Measurements from ENCODE around the gene AGBL3. TPM values are rescaled to one million over a fixed set of nuclear protein-coding genes. Genes with fewer than 3 reads are reported as not detected.

Gene AGBL3
- total and polyA plus RNA-seq, 4 donors: 0.67 to 3.1 (median 1.8) TPM

- Histone ChIP-seq H3K4me3 (ENCODE audit: low read depth in 1 of 3, low read length in 3 of 3) (no peak overlapping the region), H3K4me1 (ENCODE audit: control insufficient read depth in 4 of 4, insufficient read depth in 4 of 4, low read length in 3 of 4) (no peaks in the 10 kb centered on the region), H3K27me3 (ENCODE audit: control insufficient read depth in 4 of 4, insufficient read depth in 4 of 4, low read length in 3 of 4) (no peaks in the 10 kb centered on the region), H3K27ac (ENCODE audit: low read depth in 1 of 2, low read length in 2 of 2) (no peak overlapping the region), H3K36me3 (ENCODE audit: control insufficient read depth in 4 of 4, insufficient read depth in 3 of 4, low read depth in 1 of 4, low read length in 3 of 4) (no peaks in the 10 kb centered on the region), H3K9me3 (ENCODE audit: control insufficient read depth in 4 of 4, low read length in 3 of 4) (peaks cover 0 to 4% (median under 1%) of the 10 kb centered on the region in 4 donors), H3K9ac (ENCODE audit: low read depth in 1 of 2, low read length in 2 of 2) (no peak overlapping the region)
- DNase-seq (ENCODE audit: low spot score): no peak
- WGBS: 100% methylated on average over 1 of the region's 1 CpG
- no peak for TF ChIP-seq HNF4G (IDR thresholded peaks at IDR 0.05)
- TF ChIP-seq GABPA (IDR thresholded peaks at IDR 0.05 in 1 of 2, conservative IDR thresholded peaks at IDR 0.05 in 1 of 2): no peak
- no peak for TF ChIP-seq RAD21 (IDR thresholded peaks at IDR 0.05)
- no peak for TF ChIP-seq FOXA1 (IDR thresholded peaks at IDR 0.05)
- no peak for TF ChIP-seq HNF4A (conservative IDR thresholded peaks at IDR 0.05)
- TF ChIP-seq ATF3 (IDR thresholded peaks at IDR 0.05): no peak
Measured at GRCh38 chr7:135128931-135129330, 142.6 kb downstream of the AGBL3 start.

DNA sequence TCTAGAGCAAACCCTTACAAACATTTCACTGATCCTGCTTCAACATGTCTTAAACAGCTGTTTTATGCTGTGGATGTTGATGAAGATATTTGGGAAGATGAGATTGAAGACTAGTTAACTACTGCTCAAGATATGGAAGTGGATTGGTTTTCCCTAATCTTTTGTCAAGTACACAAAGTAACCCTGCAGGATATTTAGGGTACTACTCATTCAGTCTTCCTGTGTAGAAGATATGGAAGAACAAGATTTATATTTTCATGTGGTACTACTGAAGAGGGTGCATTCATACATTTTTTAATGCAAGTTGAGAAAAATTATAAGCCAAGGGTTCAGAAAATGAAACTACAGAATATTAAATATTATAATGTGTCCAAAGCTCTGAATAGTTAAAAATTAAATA is 143.3 kb downstream of the AGBL3 start:
- Histone ChIP-seq H3K4me3 (ENCODE audit: low read depth in 1 of 3, low read length in 3 of 3) (no peak overlapping the region), H3K9me3 (ENCODE audit: control insufficient read depth in 4 of 4, low read length in 3 of 4) (peaks cover 0 to 4% (median under 1%) of the 10 kb centered on the region in 4 donors), H3K9ac (ENCODE audit: low read depth in 1 of 2, low read length in 2 of 2) (no peak overlapping the region), H3K27ac (ENCODE audit: low read depth in 1 of 2, low read length in 2 of 2) (no peak overlapping the region), H3K36me3 (ENCODE audit: control insufficient read depth in 4 of 4, insufficient read depth in 3 of 4, low read depth in 1 of 4, low read length in 3 of 4) (no peaks in the 10 kb centered on the region), H3K27me3 (ENCODE audit: control insufficient read depth in 4 of 4, insufficient read depth in 4 of 4, low read length in 3 of 4) (no peaks in the 10 kb centered on the region), H3K4me1 (ENCODE audit: control insufficient read depth in 4 of 4, insufficient read depth in 4 of 4, low read length in 3 of 4) (no peaks in the 10 kb centered on the region)
- no peak for DNase-seq (ENCODE audit: low spot score)
- TF ChIP-seq, protein P1, sequence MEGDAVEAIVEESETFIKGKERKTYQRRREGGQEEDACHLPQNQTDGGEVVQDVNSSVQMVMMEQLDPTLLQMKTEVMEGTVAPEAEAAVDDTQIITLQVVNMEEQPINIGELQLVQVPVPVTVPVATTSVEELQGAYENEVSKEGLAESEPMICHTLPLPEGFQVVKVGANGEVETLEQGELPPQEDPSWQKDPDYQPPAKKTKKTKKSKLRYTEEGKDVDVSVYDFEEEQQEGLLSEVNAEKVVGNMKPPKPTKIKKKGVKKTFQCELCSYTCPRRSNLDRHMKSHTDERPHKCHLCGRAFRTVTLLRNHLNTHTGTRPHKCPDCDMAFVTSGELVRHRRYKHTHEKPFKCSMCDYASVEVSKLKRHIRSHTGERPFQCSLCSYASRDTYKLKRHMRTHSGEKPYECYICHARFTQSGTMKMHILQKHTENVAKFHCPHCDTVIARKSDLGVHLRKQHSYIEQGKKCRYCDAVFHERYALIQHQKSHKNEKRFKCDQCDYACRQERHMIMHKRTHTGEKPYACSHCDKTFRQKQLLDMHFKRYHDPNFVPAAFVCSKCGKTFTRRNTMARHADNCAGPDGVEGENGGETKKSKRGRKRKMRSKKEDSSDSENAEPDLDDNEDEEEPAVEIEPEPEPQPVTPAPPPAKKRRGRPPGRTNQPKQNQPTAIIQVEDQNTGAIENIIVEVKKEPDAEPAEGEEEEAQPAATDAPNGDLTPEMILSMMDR (IDR thresholded peaks at IDR 0.05; ENCODE audit: low read depth, low read length, missing input control): no peak
- TF ChIP-seq, protein P2, sequence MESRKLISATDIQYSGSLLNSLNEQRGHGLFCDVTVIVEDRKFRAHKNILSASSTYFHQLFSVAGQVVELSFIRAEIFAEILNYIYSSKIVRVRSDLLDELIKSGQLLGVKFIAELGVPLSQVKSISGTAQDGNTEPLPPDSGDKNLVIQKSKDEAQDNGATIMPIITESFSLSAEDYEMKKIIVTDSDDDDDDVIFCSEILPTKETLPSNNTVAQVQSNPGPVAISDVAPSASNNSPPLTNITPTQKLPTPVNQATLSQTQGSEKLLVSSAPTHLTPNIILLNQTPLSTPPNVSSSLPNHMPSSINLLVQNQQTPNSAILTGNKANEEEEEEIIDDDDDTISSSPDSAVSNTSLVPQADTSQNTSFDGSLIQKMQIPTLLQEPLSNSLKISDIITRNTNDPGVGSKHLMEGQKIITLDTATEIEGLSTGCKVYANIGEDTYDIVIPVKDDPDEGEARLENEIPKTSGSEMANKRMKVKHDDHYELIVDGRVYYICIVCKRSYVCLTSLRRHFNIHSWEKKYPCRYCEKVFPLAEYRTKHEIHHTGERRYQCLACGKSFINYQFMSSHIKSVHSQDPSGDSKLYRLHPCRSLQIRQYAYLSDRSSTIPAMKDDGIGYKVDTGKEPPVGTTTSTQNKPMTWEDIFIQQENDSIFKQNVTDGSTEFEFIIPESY (IDR thresholded peaks at IDR 0.05): no peak
- no peak for TF ChIP-seq FOXA2 (IDR thresholded peaks at IDR 0.05)
- TF ChIP-seq JUND (IDR thresholded peaks at IDR 0.05): no peak
- TF ChIP-seq, protein P3, sequence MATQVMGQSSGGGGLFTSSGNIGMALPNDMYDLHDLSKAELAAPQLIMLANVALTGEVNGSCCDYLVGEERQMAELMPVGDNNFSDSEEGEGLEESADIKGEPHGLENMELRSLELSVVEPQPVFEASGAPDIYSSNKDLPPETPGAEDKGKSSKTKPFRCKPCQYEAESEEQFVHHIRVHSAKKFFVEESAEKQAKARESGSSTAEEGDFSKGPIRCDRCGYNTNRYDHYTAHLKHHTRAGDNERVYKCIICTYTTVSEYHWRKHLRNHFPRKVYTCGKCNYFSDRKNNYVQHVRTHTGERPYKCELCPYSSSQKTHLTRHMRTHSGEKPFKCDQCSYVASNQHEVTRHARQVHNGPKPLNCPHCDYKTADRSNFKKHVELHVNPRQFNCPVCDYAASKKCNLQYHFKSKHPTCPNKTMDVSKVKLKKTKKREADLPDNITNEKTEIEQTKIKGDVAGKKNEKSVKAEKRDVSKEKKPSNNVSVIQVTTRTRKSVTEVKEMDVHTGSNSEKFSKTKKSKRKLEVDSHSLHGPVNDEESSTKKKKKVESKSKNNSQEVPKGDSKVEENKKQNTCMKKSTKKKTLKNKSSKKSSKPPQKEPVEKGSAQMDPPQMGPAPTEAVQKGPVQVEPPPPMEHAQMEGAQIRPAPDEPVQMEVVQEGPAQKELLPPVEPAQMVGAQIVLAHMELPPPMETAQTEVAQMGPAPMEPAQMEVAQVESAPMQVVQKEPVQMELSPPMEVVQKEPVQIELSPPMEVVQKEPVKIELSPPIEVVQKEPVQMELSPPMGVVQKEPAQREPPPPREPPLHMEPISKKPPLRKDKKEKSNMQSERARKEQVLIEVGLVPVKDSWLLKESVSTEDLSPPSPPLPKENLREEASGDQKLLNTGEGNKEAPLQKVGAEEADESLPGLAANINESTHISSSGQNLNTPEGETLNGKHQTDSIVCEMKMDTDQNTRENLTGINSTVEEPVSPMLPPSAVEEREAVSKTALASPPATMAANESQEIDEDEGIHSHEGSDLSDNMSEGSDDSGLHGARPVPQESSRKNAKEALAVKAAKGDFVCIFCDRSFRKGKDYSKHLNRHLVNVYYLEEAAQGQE (IDR thresholded peaks at IDR 0.05): no peak
- no peak for TF ChIP-seq GABPA (IDR thresholded peaks at IDR 0.05 in 1 of 2, conservative IDR thresholded peaks at IDR 0.05 in 1 of 2)
- no peak for TF ChIP-seq HNF4A (conservative IDR thresholded peaks at IDR 0.05)
- no peak for TF ChIP-seq ATF3 (IDR thresholded peaks at IDR 0.05)
- TF ChIP-seq YY1 (IDR thresholded peaks at IDR 0.05): no peak
- TF ChIP-seq HNF4G (IDR thresholded peaks at IDR 0.05): no peak
- TF ChIP-seq SP1 (IDR thresholded peaks at IDR 0.05): no peak
- no peak for TF ChIP-seq TAF1 (conservative IDR thresholded peaks at IDR 0.05)
- no peak for TF ChIP-seq NR2F2 (IDR thresholded peaks at IDR 0.05)

All from liver (tissue), 9 donors.